ENCODE data around the gene TPRG1.

TPRG1 gene, protein sequence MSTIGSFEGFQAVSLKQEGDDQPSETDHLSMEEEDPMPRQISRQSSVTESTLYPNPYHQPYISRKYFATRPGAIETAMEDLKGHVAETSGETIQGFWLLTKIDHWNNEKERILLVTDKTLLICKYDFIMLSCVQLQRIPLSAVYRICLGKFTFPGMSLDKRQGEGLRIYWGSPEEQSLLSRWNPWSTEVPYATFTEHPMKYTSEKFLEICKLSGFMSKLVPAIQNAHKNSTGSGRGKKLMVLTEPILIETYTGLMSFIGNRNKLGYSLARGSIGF

GRCh38 chr3:189171707-189172106 is at the start of gene TPRG1:
Gene TPRG1, plus strand, starts transcription at chr3:189171971. Its CDS starts 35,414 bp downstream, at chr3:189207385.
- no peak for DNase-seq

DNA sequence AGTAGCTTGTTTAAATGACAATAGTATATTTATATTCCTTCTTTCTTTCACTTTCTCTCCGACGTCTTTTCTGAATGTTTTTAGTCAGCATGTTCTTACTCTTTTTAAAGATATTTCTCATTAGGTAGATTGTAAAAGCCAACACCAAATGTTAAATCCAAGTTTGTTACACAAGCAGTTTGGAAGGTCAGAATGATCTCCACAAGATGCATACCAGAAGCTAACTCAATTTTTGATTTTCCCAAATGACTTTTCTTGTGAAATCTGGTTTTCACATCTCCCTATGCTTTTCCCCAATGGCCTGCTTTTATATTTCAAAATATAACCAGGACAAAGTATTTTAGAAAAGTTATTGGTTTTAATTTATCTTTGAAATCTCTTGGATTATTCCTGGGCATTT is 49.7 kb upstream of the TPRG1 start:
- DNase-seq, result no peak

DNA sequence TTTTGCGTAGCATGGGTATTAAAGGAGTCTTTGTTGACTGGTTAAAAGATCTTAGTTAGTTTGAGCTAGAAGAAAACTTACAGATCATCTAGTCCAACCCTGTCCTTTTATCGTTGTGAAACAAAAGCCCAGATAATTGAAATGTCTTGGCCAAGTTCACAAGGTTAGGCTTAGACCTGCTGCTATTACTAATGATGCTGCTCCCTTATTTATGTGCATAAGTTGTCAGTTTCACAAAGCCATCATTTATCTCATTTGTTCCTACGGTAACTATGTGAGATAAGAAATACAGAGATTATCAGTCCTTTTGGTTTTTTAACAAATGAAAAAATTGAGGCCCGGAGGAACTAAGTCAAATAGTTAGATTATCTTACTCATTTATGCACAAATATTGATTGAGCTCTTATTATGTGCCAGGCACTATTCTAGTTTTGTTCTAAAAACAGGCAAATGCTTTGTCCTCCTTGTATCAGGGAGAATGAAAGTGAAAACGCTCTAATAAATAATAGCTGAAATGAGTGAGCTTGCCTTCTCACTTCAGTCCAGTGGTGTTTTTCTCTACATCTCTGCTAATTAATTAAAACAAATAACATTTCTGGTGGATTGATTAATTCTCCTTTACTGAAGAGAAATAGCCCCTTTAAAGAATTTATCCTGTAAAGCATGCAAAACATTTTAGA is 49.1 kb upstream of the TPRG1 start:
- no peak for DNase-seq

DNA sequence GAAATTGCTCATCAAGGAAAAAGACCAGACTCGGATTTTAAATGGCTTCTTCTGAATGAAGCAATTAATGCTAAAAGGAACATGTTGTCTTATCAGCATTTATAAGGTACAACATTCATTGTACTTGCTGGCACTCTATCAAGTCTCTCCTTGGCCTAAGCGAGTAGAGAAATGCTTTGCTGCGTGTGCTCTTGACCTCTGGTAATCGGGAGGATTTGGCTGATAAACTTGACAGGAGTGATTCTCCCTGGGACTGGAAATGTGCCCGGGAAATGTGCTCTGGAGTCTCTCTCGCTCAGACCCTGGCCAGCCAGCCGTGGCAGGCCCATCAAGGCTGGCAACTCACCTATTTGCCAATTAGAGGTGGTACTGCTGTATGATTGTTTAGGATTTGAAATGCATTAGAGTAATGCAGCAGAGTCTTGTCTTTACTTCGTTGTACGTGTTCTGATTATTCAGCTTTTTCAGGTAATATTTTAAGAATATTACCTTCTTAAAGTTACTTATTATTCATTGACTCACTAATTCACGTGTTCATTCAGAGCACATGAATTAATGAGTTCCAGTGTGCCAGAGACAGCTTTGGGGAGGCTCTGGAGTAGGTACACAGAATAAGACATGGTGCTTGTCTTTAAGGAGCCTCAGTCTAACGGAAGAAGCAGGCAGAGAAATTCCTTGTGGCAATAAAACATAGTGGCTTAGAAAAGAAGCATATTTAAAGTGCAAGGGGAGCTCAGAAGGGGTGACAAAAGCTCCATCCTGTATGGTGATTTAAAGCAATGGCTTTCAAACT is 48.0 kb upstream of the TPRG1 start:
- DNase-seq, result no peak

DNA sequence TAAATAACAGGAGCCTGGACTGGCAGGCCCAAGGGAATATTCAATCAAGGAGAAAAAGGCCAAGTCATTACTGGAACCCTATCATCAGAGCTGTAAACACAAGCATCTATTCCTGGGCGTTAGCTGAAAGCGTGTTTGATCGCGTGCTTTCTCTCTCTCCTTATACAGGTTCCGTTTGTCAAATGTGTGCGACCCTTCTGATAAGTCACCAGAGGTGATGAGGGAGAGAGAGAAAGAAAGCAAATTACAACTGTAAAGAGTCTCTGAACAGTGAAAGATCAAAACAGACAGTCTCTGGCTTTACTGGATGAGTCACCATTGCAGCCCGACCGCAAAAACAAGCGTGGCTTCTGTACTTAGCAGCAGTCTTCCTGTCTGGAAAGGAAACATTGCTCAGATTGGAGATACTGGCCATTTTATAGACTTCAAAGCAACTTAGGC is 39.5 kb upstream of the TPRG1 start:
- peak; percentile 76 for DNase-seq

GRCh38 chr3:189132839-189133238 is 38.9 kb upstream of the TPRG1 start:
- DNase-seq, result no peak

- no peak for DNase-seq
Measured at GRCh38 chr3:189133768-189134167, 38.0 kb upstream of the TPRG1 start.

DNA sequence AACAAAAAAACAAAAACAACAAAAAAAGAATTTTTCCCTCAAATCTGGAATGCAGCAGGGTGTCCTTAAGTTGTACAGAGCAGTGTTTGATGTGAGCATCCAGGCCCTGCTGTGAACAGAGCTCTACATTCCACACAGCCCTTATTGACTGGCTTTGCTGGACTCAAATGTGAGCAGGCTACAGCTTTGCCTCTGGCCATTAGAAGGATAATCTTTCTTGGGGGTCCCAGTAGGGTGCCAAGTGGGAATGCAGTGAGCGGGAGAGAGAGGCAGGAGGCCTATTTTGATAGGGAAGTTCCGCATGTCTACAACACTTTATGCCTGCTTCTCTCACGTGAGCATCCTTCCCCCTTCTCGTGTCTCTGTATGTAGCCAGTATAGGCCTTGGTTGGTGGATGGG is 34.4 kb upstream of the TPRG1 start:
- no peak for DNase-seq

- DNase-seq, result no peak
Measured at GRCh38 chr3:189138901-189139610, 32.7 kb upstream of the TPRG1 start.

DNA sequence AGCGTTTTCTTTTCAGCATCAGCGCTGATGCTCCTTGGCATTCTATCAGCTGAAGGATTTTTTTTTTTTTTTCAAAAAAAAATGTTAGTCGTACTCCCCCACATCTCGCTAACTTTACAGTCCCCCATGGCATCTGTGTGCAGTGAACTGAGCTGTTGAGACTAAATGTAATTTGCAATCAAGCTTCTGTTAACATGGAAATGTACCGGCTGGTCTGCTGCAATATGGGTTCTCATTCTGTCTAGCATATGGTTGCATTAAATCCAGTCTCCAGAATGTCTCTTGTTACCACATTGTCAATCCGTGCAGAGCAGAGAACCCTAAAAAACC is 32.2 kb upstream of the TPRG1 start:
- DNase-seq, result no peak

DNA sequence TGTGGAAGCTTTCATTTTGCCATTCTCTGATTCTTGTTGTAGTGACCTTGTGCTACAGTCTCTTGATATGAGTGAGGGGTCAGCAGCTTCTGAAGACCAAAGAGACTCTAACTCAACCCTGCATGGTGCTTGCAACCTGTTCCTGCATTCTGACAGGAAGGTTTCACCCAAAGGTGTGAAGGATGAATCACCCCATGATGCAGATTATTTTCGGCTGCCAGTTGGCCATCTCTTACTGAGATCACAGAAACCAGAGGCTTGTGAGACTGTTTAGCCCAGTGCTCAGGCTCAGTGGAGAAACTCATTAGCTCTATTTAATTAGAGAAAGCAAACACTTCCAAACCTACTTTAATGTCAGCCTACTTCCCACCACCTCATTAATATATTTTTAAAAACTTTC is 29.2 kb upstream of the TPRG1 start:
- peak; percentile 1 for DNase-seq

- DNase-seq, result no peak
Measured at GRCh38 chr3:189143321-189143720, 28.4 kb upstream of the TPRG1 start.

GRCh38 chr3:189143771-189144170 is 28.0 kb upstream of the TPRG1 start:
- no peak for DNase-seq

GRCh38 chr3:189144645-189145044 is 27.1 kb upstream of the TPRG1 start:
- peak; percentile 29 for DNase-seq

GRCh38 chr3:189146848-189147247 is 24.9 kb upstream of the TPRG1 start:
- no peak for DNase-seq

- peak; percentile 46 for DNase-seq
Measured at GRCh38 chr3:189148081-189148507, 23.7 kb upstream of the TPRG1 start.

GRCh38 chr3:189149203-189149602 is 22.6 kb upstream of the TPRG1 start:
- no peak for DNase-seq

DNA sequence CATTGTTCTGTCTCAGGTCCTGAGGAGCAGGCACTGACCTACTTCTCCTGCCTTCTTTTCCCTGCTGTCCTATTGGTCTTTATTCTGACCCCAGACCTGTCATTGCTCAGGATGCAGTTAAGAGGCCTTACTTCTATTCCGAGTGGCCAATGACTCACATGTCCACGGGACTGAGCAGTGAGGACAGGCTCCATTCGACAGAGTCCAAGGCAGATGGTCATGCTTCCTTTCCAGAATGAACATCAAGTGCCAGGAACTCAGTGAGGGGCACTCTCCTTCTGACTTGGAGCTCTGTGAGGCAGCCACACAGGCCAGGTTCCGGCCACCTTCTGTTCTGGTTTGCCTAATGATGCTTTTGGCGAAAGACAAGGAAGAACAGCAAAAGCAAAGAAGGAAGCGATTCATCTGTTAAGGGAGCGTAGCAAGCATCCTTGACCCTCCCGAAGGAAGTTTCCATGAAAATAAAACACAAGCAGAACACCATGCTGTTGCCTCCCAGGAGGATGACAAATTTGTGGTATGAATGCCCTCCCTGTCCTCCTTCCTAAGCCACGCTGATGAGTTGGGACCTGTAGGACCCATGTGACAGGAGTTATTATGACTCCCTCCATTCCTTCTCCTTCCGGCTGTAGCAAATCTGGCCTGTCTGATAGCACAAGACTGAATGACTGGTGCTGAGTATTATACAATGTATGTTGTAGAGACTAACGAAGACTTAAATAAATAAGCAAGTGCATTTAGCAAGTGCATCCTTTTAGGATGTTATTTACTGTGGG is 14.4 kb upstream of the TPRG1 start:
- no peak for DNase-seq

DNA sequence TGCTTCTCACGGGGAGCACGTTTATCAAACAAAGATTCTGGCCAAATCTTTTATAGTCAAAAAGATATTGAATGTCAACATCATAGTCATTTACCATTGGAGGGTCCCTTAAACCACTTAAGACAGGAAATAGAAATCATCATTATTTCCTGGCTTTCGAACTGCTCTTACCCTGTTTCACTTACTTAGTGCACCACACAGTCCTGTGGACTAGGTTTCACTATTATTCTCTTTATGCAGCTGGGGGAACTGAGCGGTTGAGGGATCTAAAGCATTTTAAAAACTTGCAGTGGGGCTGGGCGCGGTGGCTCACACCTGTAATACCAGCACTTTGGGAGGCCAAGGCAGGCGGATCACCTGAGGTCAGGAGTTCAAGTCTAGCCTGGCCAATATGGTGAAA is 13.7 kb upstream of the TPRG1 start:
- no peak for DNase-seq

DNA sequence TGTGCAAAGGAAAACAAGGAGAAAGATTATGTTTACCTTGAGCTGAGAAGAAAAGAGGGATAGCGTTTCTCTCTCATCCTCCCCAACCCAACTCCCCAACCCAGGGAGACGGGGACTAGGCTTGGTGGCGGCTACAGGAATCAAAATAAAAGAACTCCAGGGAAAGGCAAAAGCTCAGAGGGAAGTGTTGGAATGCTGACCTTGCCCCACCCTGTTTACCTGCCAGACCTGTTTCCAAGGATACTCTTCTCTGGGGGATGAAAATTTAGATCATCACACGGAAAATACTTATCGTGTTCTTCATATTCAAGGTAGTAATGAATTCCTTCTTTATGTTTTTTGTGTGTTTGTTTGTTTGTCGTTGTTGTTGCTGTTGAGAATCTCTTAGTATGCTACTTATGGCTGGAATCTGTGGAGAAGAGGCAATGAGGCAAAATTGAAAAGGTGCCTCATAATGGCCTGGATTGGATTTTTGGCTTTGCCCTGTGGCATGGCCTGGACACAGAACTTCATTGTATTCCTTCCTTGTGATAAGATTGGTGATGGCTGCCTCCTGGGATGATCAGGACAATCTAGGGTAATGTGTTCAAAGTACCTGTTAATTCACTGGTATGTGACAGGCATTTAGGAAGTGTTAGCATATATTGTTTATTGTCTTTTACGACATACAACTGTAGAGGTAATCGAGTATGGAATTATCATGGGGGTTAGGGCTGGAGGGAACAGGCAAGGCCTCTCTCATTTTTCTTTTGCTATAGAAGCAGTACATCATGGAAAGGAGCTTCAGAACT is 11.1 kb upstream of the TPRG1 start:
- DNase-seq, result no peak

- DNase-seq, result no peak
Measured at GRCh38 chr3:189165092-189165612, 6.6 kb upstream of the TPRG1 start.

Measured in CD4-positive, alpha-beta T cell treated with Interferon gamma for 1 hour (primary cell).